Osteoblast (primary cell): Measurements from ENCODE around the gene PTPN22. TPM values are rescaled to one million over a fixed set of nuclear protein-coding genes. Genes with fewer than 3 reads are reported as not detected.

Experiments used
- DNase-seq: peaks from one replicate; pipeline ENCODE4 v3.0.0; 2011; ENCODE audit warnings: low spot score, mixed read lengths; ENCODE audit not compliant: insufficient read length; ENCODE audit errors: missing footprints
- H2AFZ ChIP-seq: 2 replicates; pipeline ENCODE4 v1.6.0; 2011; ENCODE audit warnings: mild to moderate bottlenecking, low read length
- H3K27ac ChIP-seq: 2 replicates; pipeline ENCODE4 v1.5.1; 2011; ENCODE audit warnings: mild to moderate bottlenecking, low read depth, low read length, moderate library complexity
- H3K27me3 ChIP-seq: 2 replicates; pipeline ENCODE4 v1.6.0; 2012; ENCODE audit warnings: mild to moderate bottlenecking, control low read depth, inconsistent platforms, low read length, moderate library complexity; ENCODE audit not compliant: insufficient read depth
- H3K36me3 ChIP-seq: 2 replicates; pipeline ENCODE4 v1.5.1; 2011; ENCODE audit warnings: mild to moderate bottlenecking, low read length, control low read depth, moderate library complexity; ENCODE audit not compliant: insufficient read depth
- H3K4me1 ChIP-seq: 2 replicates; pipeline ENCODE4 v1.5.1; 2011; ENCODE audit warnings: mild to moderate bottlenecking, low read length, control low read depth, moderate library complexity; ENCODE audit not compliant: insufficient read depth
- H3K4me2 ChIP-seq: 2 replicates; pipeline ENCODE4 v1.6.0; 2011; ENCODE audit warnings: mild to moderate bottlenecking, low read length; ENCODE audit not compliant: insufficient read depth
- H3K4me3 ChIP-seq: fragments of 200-600 bp; sonication (generic); 3 replicates; pipeline ENCODE4 v1.5.1; 2012; ENCODE audit warnings: mild to moderate bottlenecking, low read length, inconsistent platforms; ENCODE audit not compliant: insufficient read depth
- H3K79me2 ChIP-seq: 2 replicates; pipeline ENCODE4 v1.6.0; 2012; ENCODE audit warnings: mild to moderate bottlenecking, low read length, control low read depth, inconsistent platforms; ENCODE audit not compliant: insufficient read depth
- H3K9me3 ChIP-seq: 2 replicates; pipeline ENCODE4 v1.5.1; 2011; ENCODE audit warnings: low read depth, low read length, control low read depth
- H4K20me1 ChIP-seq: 2 replicates; pipeline ENCODE4 v1.6.0; 2012; ENCODE audit warnings: mild to moderate bottlenecking, low read length, control low read depth; ENCODE audit not compliant: insufficient read depth
- total RNA-seq: library from RNA; depleted of rRNA; stranded (reverse); fragments of >200 nt; gene quantifications from 2 replicates; pipeline ENCODE4 v1.2.3, GENCODE V29; 2012
- TF ChIP-seq, protein P1 (sequence below): IDR thresholded peaks from 2 replicates; pipeline ENCODE4 v1.5.1; 2011; ENCODE audit warnings: mild to moderate bottlenecking, low read depth, low read length, moderate library complexity; ENCODE audit errors: extremely low read depth

The PTPN22 gene
- total RNA-seq, 1 donor, result 1.1 TPM

DNA sequence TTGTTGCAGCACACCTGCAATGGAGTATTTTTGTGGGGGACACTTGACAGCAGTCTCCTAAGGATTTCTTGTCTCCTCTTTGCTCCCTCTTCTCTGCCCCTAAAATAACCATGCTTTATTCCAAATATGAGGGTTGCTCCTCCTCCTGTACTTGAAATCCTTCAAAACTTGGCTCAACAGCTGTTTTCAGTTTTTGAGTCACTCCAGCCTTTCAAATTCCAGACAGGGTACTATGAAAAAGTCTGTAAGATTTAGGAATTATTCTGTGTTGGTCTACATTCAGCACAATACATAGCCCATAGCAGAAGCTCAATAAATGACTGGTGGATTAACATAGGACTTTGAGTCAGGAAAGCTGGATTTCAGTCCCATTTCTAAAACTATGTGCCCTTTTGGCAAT is 27.6 kb upstream of the PTPN22 start:
- Histone ChIP-seq H4K20me1 (no peaks in the 10 kb centered on the region), H3K4me3 (no peak overlapping the region), H3K4me2 (no peak overlapping the region), H3K4me1 (peaks cover 13% of the 10 kb centered on the region), H3K79me2 (peaks cover 23% of the 10 kb centered on the region), H3K9me3 (no peaks in the 10 kb centered on the region), H3K27ac (no peak overlapping the region), H3K36me3 (peaks cover 58% of the 10 kb centered on the region), H3K27me3 (no peaks in the 10 kb centered on the region), H2AFZ (no peak overlapping the region)
- TF ChIP-seq, protein P1, sequence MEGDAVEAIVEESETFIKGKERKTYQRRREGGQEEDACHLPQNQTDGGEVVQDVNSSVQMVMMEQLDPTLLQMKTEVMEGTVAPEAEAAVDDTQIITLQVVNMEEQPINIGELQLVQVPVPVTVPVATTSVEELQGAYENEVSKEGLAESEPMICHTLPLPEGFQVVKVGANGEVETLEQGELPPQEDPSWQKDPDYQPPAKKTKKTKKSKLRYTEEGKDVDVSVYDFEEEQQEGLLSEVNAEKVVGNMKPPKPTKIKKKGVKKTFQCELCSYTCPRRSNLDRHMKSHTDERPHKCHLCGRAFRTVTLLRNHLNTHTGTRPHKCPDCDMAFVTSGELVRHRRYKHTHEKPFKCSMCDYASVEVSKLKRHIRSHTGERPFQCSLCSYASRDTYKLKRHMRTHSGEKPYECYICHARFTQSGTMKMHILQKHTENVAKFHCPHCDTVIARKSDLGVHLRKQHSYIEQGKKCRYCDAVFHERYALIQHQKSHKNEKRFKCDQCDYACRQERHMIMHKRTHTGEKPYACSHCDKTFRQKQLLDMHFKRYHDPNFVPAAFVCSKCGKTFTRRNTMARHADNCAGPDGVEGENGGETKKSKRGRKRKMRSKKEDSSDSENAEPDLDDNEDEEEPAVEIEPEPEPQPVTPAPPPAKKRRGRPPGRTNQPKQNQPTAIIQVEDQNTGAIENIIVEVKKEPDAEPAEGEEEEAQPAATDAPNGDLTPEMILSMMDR, result no peak
- no peak for DNase-seq

DNA sequence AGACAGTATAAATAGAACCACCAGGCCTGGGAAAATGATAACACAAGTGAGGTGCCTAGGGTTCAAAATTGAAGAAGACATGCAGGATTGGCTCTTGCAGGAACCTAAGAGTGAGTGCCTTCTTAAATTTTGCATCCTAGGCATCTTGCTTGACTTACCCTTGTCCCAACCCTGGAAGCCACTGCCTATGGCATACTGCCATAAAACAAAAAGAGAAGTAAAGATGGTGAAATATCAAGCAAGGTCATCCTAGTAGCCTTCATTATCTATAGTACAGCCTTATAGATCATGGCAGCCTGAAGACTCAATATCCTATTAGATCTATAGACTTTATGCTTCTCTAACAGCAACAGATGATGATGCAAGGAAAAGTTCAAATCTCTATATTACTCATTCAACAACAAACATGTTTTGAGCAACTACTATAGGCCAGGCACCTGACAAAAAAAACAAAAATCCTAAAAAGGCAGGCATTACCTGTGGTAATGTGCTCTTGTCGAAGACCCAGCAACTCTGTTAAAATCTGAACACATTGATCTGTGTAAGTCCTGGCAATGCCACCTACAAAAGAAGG is 26.8 kb upstream of the PTPN22 start:
- H2AFZ ChIP-seq, result no peak overlapping the region
- H3K27me3 ChIP-seq, result no peaks in the 10 kb centered on the region
- H3K4me3 ChIP-seq, result no peak overlapping the region
- H3K79me2 ChIP-seq, result peaks cover 16% of the 10 kb centered on the region
- H3K27ac ChIP-seq, result no peak overlapping the region
- DNase-seq, result no peak
- TF ChIP-seq, protein P1, result no peak
- no peaks in the 10 kb centered on the region for H4K20me1 ChIP-seq
- no peak overlapping the region for H3K4me2 ChIP-seq
- peaks cover 58% of the 10 kb centered on the region for H3K36me3 ChIP-seq
- H3K9me3 ChIP-seq, result no peaks in the 10 kb centered on the region
- peaks cover 5% of the 10 kb centered on the region for H3K4me1 ChIP-seq

DNA sequence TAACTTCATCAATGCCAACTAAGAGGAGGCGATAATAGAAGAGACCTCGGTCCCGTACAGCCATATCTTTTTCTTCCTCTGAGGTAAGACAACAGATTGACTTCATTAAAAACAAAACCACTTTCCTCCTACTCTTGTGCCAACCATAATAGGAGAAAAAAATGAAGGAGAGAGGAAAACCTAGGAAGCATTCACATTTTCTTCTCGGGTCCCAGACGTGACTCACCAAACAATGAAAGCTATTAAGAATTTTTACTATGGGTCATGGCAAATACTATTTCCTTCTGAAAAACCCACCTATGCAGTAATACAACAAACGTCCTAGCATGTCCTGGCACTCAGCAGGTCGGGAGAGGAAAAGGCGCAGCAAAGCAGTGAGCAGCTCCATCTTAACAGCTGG is 24.4 kb upstream of the PTPN22 start:
- no peak for DNase-seq
- TF ChIP-seq, protein P1, result no peak
- H3K27me3 ChIP-seq, result no peaks in the 10 kb centered on the region
- H3K4me3 ChIP-seq, result no peak overlapping the region
- H3K36me3 ChIP-seq, result peaks cover 54% of the 10 kb centered on the region
- H2AFZ ChIP-seq, result no peak overlapping the region
- H3K4me2 ChIP-seq, result no peak overlapping the region
- no peaks in the 10 kb centered on the region for H3K79me2 ChIP-seq
- no peaks in the 10 kb centered on the region for H4K20me1 ChIP-seq
- no peak overlapping the region for H3K27ac ChIP-seq
- H3K9me3 ChIP-seq, result no peaks in the 10 kb centered on the region
- peaks cover 3% of the 10 kb centered on the region for H3K4me1 ChIP-seq

DNA sequence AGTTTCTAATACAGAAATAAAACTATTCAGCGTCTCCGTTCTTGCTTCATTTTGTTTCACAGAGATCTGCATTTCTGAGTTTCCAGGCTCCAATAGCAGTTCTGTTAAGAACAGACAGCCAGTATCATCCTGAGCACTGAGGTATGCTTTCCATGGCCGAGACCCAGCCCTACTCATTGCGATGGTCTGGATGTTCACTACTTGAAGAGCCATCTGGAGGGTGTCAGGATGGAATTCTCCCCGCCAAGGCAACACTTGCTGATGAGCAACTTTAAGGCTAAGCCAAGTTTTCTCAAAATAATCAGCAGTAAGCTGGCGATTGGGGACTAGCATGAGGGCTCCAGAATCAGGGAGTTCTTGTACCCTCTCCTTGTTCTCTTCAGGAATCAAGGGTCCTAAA is 23.6 kb upstream of the PTPN22 start:
- DNase-seq, result no peak
- Histone ChIP-seq H3K4me3 (no peak overlapping the region), H3K9me3 (no peaks in the 10 kb centered on the region), H3K27ac (no peak overlapping the region), H2AFZ (no peak overlapping the region), H3K79me2 (no peaks in the 10 kb centered on the region), H3K4me2 (no peak overlapping the region), H4K20me1 (no peaks in the 10 kb centered on the region), H3K36me3 (peaks cover 47% of the 10 kb centered on the region), H3K4me1 (peaks cover 3% of the 10 kb centered on the region), H3K27me3 (no peaks in the 10 kb centered on the region)
- TF ChIP-seq, protein P1, result no peak
